ENCODE results near the gene GNG14. TPM values are rescaled to one million over a fixed set of nuclear protein-coding genes. Genes with fewer than 3 reads are reported as not detected.
A peak's percentile ranks its signal among the peaks of the same experiment; 100 is the strongest.
"Not testable (repeated sequence)": the region's sequence is repeated elsewhere in the genome, so short reads cannot be mapped to it uniquely, and the experiment has no call there.

The GNG14 gene
- total RNA-seq (not detected), polyA plus RNA-seq (ENCODE audit: insufficient read length in 2 of 2) (1 to 10 TPM in 1 of 2 donors, not detected in 1; 1.6 TPM)
- long read RNA-seq, donor 1, partial matches to known transcripts: 0 of 1 reads
- long read RNA-seq, donor 1, other reads (novel, unspliced or antisense): 0 of 1 reads
- long read RNA-seq, donor 2, partial matches to known transcripts: 5 of 97 reads
- long read RNA-seq, donor 2, other reads (novel, unspliced or antisense): 92 of 97 reads
- long read RNA-seq, donor 3: 0 reads
- long read RNA-seq, donor 4: 0 reads

- Histone ChIP-seq H3K27me3 (ENCODE audit: control insufficient read depth, insufficient read depth, low read length) (no peaks in the 10 kb centered on the region), H3K36me3 (ENCODE audit: control insufficient read depth, insufficient read depth, low read length) (peaks cover 45% of the 10 kb centered on the region), H3K4me1 (ENCODE audit: control insufficient read depth, insufficient read depth, low read length) (no peaks in the 10 kb centered on the region), H3K27ac (ENCODE audit: low read depth, low read length) (no peak within 1 kb of the TSS), H3K4me3 (ENCODE audit: low read depth, low read length) (no peak within 1 kb of the TSS), H3K9me3 (ENCODE audit: control insufficient read depth, insufficient read depth, low read length) (no peaks in the 10 kb centered on the region)
- no peak for DNase-seq (ENCODE audit: low read depth in 4 of 6, low spot score in 6 of 6)
- WGBS (ENCODE audit: insufficient coverage): 91% methylated on average over 8 of the region's 9 CpGs
Observed at GRCh38 chr19:12687496-12688196, at the start of gene GNG14. GNG14 (plus strand) TSS chr19:12687998; CDS start chr19:12688049, 51 bp downstream.

DNA sequence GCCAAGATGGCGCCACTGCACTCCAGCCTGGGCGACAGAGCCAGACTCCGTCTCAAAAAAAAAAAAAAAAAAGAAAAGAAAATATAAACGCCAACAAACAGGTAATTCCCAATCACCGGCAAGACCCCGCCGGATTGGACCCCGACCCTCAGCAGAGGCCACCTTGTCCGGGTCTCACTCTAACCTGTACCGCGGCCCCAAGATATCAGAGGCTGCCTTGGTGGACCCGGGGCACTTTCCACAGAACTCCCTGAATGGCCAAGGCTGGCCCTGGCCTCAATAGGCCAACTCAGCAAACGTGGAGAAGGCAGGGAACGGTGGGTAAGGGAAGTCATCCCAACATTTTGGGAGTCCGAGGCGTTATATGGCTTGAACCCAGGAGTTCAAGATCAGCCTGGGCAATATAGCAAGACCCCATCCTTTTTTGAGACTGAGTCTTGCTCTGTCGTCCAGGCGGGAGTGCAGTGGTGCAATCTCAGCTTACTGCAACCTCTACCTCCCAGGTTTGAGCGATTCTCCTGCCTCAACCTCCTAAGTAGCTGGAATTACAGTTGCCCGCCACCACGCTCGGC, 49.1 kb upstream of the GNG14 start:
- no peak overlapping the region for H3K27ac ChIP-seq (ENCODE audit: low read depth, low read length)

GRCh38 chr19:12639901-12640613, 47.7 kb upstream of the GNG14 start:
- 12% methylated on average over 37 of the region's 39 CpGs for WGBS (ENCODE audit: insufficient coverage)
- no peaks in the 10 kb centered on the region for H3K9me3 ChIP-seq (ENCODE audit: control insufficient read depth, insufficient read depth, low read length)
- DNase-seq (ENCODE audit: low read depth in 4 of 6, low spot score in 6 of 6): peak; percentile 7 to 85 (median 40)
- no peak overlapping the region for H3K27ac ChIP-seq (ENCODE audit: low read depth, low read length)
- H3K4me3 ChIP-seq (ENCODE audit: low read depth, low read length): no peak overlapping the region
- H3K27me3 ChIP-seq (ENCODE audit: control insufficient read depth, insufficient read depth, low read length): no peaks in the 10 kb centered on the region
- peaks cover 10% of the 10 kb centered on the region for H3K4me1 ChIP-seq (ENCODE audit: control insufficient read depth, insufficient read depth, low read length)
- H3K36me3 ChIP-seq (ENCODE audit: control insufficient read depth, insufficient read depth, low read length): peaks cover 3% of the 10 kb centered on the region

More for the DNA sequence above, 49.1 kb upstream of the GNG14 start:
- H3K4me1 ChIP-seq (ENCODE audit: control insufficient read depth, insufficient read depth, low read length): peaks cover 10% of the 10 kb centered on the region
- no peak for DNase-seq (ENCODE audit: low read depth in 4 of 6, low spot score in 6 of 6)
- no peak overlapping the region for H3K4me3 ChIP-seq (ENCODE audit: low read depth, low read length)
- peaks cover 3% of the 10 kb centered on the region for H3K36me3 ChIP-seq (ENCODE audit: control insufficient read depth, insufficient read depth, low read length)
- 96% methylated on average over 18 of the region's 22 CpGs for WGBS (ENCODE audit: insufficient coverage)
- no peaks in the 10 kb centered on the region for H3K9me3 ChIP-seq (ENCODE audit: control insufficient read depth, insufficient read depth, low read length)
- H3K27me3 ChIP-seq (ENCODE audit: control insufficient read depth, insufficient read depth, low read length): no peaks in the 10 kb centered on the region

- DNase-seq (ENCODE audit: low read depth in 4 of 6, low spot score in 6 of 6): no peak
- no peak overlapping the region for H3K4me3 ChIP-seq (ENCODE audit: low read depth, low read length)
Observed at GRCh38 chr19:12641456-12641855, 46.3 kb upstream of the GNG14 start.

GRCh38 chr19:12642506-12642905, 45.3 kb upstream of the GNG14 start:
- no peak overlapping the region for H3K4me3 ChIP-seq (ENCODE audit: low read depth, low read length)
- peaks cover 13% of the 10 kb centered on the region for H3K4me1 ChIP-seq (ENCODE audit: control insufficient read depth, insufficient read depth, low read length)
- no peaks in the 10 kb centered on the region for H3K27me3 ChIP-seq (ENCODE audit: control insufficient read depth, insufficient read depth, low read length)
- 88% methylated on average over 15 of the region's 26 CpGs for WGBS (ENCODE audit: insufficient coverage)
- no peak overlapping the region for H3K27ac ChIP-seq (ENCODE audit: low read depth, low read length)
- H3K36me3 ChIP-seq (ENCODE audit: control insufficient read depth, insufficient read depth, low read length): peaks cover 3% of the 10 kb centered on the region
- no peak for DNase-seq (ENCODE audit: low read depth in 4 of 6, low spot score in 6 of 6)
- no peaks in the 10 kb centered on the region for H3K9me3 ChIP-seq (ENCODE audit: control insufficient read depth, insufficient read depth, low read length)

More at GRCh38 chr19:12641456-12641855, 46.3 kb upstream of the GNG14 start:
- Histone ChIP-seq H3K27me3 (ENCODE audit: control insufficient read depth, insufficient read depth, low read length) (no peaks in the 10 kb centered on the region), H3K9me3 (ENCODE audit: control insufficient read depth, insufficient read depth, low read length) (no peaks in the 10 kb centered on the region), H3K36me3 (ENCODE audit: control insufficient read depth, insufficient read depth, low read length) (peaks cover 3% of the 10 kb centered on the region), H3K27ac (ENCODE audit: low read depth, low read length) (no peak overlapping the region), H3K4me1 (ENCODE audit: control insufficient read depth, insufficient read depth, low read length) (peaks cover 10% of the 10 kb centered on the region)
- 64% methylated on average over 10 of the region's 13 CpGs for WGBS (ENCODE audit: insufficient coverage)

GRCh38 chr19:12643716-12644115, 44.1 kb upstream of the GNG14 start:
- not testable (repeated sequence) for H3K27ac ChIP-seq (ENCODE audit: low read depth, low read length); H3K9me3 ChIP-seq (ENCODE audit: control insufficient read depth, insufficient read depth, low read length); DNase-seq (ENCODE audit: low read depth in 4 of 6, low spot score in 6 of 6); H3K27me3 ChIP-seq (ENCODE audit: control insufficient read depth, insufficient read depth, low read length); H3K4me3 ChIP-seq (ENCODE audit: low read depth, low read length); H3K36me3 ChIP-seq (ENCODE audit: control insufficient read depth, insufficient read depth, low read length)
- H3K4me1 ChIP-seq (ENCODE audit: control insufficient read depth, insufficient read depth, low read length): peaks cover 25% of the 10 kb centered on the region
- 97% methylated on average over 14 of the region's 14 CpGs for WGBS (ENCODE audit: insufficient coverage)

DNA sequence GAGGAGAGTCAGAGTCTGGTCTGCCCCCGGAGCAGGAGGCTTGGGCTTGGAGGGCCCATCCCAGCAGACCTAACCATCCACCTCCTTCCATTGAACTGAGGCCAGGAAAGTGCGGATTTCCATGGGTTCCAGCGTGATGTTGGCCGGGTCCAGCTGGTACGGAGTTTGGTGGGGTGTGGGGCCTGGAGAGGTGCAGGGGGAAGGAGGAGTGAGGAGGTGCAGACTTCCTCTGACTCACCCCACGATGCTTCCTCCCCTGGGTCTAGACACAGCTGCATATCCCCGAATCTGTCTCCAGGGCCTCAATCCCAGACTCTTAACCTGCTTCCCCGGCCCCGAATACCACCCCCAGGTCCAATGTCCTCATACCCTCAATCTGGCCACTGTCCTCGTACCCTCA, 41.2 kb upstream of the GNG14 start:
- no peak overlapping the region for H3K4me3 ChIP-seq (ENCODE audit: low read depth, low read length)
- DNase-seq (ENCODE audit: low read depth in 4 of 6, low spot score in 6 of 6): no peak
- no peak overlapping the region for H3K27ac ChIP-seq (ENCODE audit: low read depth, low read length)
- no peaks in the 10 kb centered on the region for H3K27me3 ChIP-seq (ENCODE audit: control insufficient read depth, insufficient read depth, low read length)
- peaks cover 12% of the 10 kb centered on the region for H3K36me3 ChIP-seq (ENCODE audit: control insufficient read depth, insufficient read depth, low read length)
- WGBS (ENCODE audit: insufficient coverage): 98% methylated on average over 4 of the region's 10 CpGs
- H3K9me3 ChIP-seq (ENCODE audit: control insufficient read depth, insufficient read depth, low read length): no peaks in the 10 kb centered on the region
- peaks cover 15% of the 10 kb centered on the region for H3K4me1 ChIP-seq (ENCODE audit: control insufficient read depth, insufficient read depth, low read length)

DNA sequence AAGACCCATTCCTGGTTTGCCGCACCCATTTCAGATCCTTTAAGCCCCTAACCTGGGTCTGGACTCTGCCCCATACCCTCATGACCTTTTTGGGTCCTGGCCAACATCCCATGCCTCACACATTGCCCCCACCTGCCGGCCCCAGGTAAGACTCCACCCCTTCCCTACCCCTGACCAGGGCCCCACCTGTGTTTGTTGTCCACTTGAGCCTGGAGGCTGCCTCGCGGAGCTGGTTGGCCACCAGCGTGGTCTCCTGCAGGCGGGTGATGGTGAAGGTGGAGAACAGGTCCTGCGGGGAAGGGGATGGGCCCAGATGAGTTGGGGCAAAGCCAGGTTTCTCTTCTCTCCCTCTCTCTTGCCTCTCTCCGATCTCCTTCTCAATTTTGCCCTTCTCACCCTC, 40.8 kb upstream of the GNG14 start:
- DNase-seq (ENCODE audit: low read depth in 4 of 6, low spot score in 6 of 6): no peak
- peaks cover 15% of the 10 kb centered on the region for H3K4me1 ChIP-seq (ENCODE audit: control insufficient read depth, insufficient read depth, low read length)
- H3K27ac ChIP-seq (ENCODE audit: low read depth, low read length): no peak overlapping the region
- H3K9me3 ChIP-seq (ENCODE audit: control insufficient read depth, insufficient read depth, low read length): no peaks in the 10 kb centered on the region
- no peaks in the 10 kb centered on the region for H3K27me3 ChIP-seq (ENCODE audit: control insufficient read depth, insufficient read depth, low read length)
- no peak overlapping the region for H3K4me3 ChIP-seq (ENCODE audit: low read depth, low read length)
- H3K36me3 ChIP-seq (ENCODE audit: control insufficient read depth, insufficient read depth, low read length): peaks cover 17% of the 10 kb centered on the region
- 77% methylated on average over 3 of the region's 8 CpGs for WGBS (ENCODE audit: insufficient coverage)

DNA sequence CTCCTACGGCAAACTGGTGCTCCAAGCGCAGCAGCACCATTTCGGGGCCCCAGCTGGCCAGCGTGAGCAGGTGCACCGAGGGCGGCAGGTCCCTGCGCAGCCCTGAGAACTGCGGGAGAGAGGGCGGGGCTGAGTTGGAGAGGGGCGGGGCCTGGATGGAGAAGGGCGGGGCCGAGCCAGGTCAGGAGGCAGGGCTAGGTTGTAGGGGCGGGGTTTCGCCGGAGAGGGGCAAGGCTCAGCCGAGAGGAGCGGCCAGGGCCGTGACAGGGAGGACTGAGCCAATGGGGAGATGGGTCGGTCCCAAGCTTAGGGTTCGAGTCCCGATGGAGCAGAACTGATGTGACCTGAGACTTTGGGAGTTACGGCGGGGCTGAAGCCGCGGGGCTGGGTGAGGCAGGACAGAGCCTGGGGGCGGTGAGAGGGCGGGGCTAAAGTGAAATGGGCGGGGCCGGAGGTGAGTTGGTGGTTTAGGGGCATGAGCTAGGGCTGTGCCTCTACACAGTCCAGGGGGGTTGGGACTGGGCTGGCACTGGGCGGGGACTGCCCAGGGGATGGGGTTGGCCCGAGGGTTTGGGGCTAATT, 40.2 kb upstream of the GNG14 start:
- WGBS (ENCODE audit: insufficient coverage): 6% methylated on average over 31 of the region's 31 CpGs
- peak in 2 of 6 donors; percentile 33 to 58 for DNase-seq (ENCODE audit: low read depth in 4 of 6, low spot score in 6 of 6)
- H3K4me3 ChIP-seq (ENCODE audit: low read depth, low read length): no peak overlapping the region

More for the DNA sequence above, 40.2 kb upstream of the GNG14 start:
- H3K27ac ChIP-seq (ENCODE audit: low read depth, low read length): no peak overlapping the region
- no peaks in the 10 kb centered on the region for H3K27me3 ChIP-seq (ENCODE audit: control insufficient read depth, insufficient read depth, low read length)
- H3K9me3 ChIP-seq (ENCODE audit: control insufficient read depth, insufficient read depth, low read length): no peaks in the 10 kb centered on the region
- peaks cover 20% of the 10 kb centered on the region for H3K36me3 ChIP-seq (ENCODE audit: control insufficient read depth, insufficient read depth, low read length)
- peaks cover 15% of the 10 kb centered on the region for H3K4me1 ChIP-seq (ENCODE audit: control insufficient read depth, insufficient read depth, low read length)

Measured in spinal cord (tissue), 10 donors.